ENCODE results near the gene SLCO2B1. TPM values are rescaled to one million over a fixed set of nuclear protein-coding genes. Genes with fewer than 3 reads are reported as not detected.

SLCO2B1 gene
- total RNA-seq, 1 donor from 2014 or later, result 2.6 TPM

DNA sequence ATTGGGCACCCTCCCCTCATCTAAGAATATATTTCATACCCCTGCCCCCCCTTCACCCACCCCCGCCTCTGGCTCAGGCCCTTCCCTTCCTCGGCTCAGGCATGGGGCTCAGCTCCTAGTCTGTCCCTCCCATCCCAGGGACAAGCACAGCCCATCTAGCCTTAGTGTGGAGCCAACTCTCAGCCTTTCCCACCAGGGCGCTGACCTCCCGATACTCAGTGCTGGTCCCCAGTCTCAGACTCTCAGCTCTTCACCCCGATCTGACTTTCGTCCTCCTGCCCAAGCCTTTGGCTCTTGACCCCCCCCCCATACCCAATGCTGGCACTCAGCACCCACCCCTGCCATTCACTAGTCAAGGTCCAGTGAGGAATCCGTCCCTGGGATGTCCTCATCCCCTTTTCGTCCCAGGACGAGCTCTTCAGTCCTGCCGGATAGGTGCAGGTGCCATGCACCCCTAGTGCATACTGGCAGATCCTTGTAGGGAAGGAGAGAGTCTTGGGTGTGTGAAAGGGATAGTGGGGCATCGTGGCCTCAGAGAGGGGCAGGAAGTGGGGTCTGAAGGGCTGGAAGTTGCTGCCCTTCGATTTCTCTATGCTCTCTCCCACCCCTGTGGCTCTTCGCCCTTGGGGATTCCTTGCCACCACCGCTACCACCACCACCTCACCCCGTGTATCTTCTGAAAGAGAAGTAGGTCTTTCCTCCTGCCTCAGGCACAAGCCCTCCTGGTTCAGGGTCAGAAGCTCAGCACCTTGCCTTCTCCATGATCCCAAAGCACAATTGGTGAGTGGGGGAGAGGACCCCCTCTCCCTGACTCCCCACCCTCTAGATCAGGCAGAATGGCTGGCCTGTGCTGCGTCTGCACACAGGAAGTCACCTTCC is 92.1 kb downstream of the SLCO2B1 start:
- Mint-ChIP-seq H3K27me3 (ENCODE audit: low read depth, unreplicated experiment) (peaks cover 64% of the 10 kb centered on the region), H3K27ac (ENCODE audit: unreplicated experiment) (no peak overlapping the region), H3K36me3 (ENCODE audit: low read depth, unreplicated experiment) (no peaks in the 10 kb centered on the region), H3K4me1 (ENCODE audit: low read depth, unreplicated experiment) (no peaks in the 10 kb centered on the region), H3K9me3 (ENCODE audit: unreplicated experiment) (no peaks in the 10 kb centered on the region), H3K4me3 (ENCODE audit: unreplicated experiment) (peak overlapping the region; percentile 79)
- Histone ChIP-seq H4K20me1 (ENCODE audit: insufficient read depth, low read length) (no peaks in the 10 kb centered on the region), H3K4me2 (ENCODE audit: low read length) (no peak overlapping the region), H3K36me3 (ENCODE audit: insufficient read depth, low read length) (no peaks in the 10 kb centered on the region), H3K9ac (ENCODE audit: low read length) (no peak overlapping the region), H3K4me1 (ENCODE audit: insufficient read depth, low read length) (peaks cover 3% of the 10 kb centered on the region), H3K4me3 (ENCODE audit: insufficient read depth, low read depth, low read length) (no peak overlapping the region), H3K27me3 (ENCODE audit: insufficient read depth, low read length) (peaks cover 52% of the 10 kb centered on the region), H3K27ac (ENCODE audit: low read depth, low read length) (no peak overlapping the region), H3K9me3 (ENCODE audit: insufficient read depth, low read depth, low read length) (no peaks in the 10 kb centered on the region), H2AFZ (ENCODE audit: low read depth, low read length) (no peak overlapping the region), H3K79me2 (ENCODE audit: insufficient read depth, low read length) (no peaks in the 10 kb centered on the region)
- DNase-seq (ENCODE audit: low read depth) (no peak), FAIRE-seq (no peak)
- TF ChIP-seq CTCF (IDR thresholded peaks at IDR 0.05; ENCODE audit: insufficient read depth, low read depth, low read length) (no peak), EZH2 (IDR thresholded peaks at IDR 0.05; ENCODE audit: insufficient read depth, low read length) (no peak)

GRCh38 chr11:75244052-75244814 is 93.3 kb downstream of the SLCO2B1 start:
- TF ChIP-seq EZH2 (IDR thresholded peaks at IDR 0.05; ENCODE audit: insufficient read depth, low read length), result no peak
- no peak for TF ChIP-seq CTCF (IDR thresholded peaks at IDR 0.05; ENCODE audit: insufficient read depth, low read depth, low read length)
- no peaks in the 10 kb centered on the region for H4K20me1 ChIP-seq (ENCODE audit: insufficient read depth, low read length)
- Mint-ChIP-seq H3K27me3 (ENCODE audit: low read depth, unreplicated experiment) (peaks cover 60% of the 10 kb centered on the region), H3K27ac (ENCODE audit: unreplicated experiment) (no peak overlapping the region), H3K4me1 (ENCODE audit: low read depth, unreplicated experiment) (no peaks in the 10 kb centered on the region), H3K36me3 (ENCODE audit: low read depth, unreplicated experiment) (no peaks in the 10 kb centered on the region), H3K9me3 (ENCODE audit: unreplicated experiment) (no peaks in the 10 kb centered on the region), H3K4me3 (ENCODE audit: unreplicated experiment) (no peak overlapping the region)
- no peaks in the 10 kb centered on the region for H3K79me2 ChIP-seq (ENCODE audit: insufficient read depth, low read length)
- no peak overlapping the region for H3K4me2 ChIP-seq (ENCODE audit: low read length)
- no peak overlapping the region for H2AFZ ChIP-seq (ENCODE audit: low read depth, low read length)
- H3K36me3 ChIP-seq (ENCODE audit: insufficient read depth, low read length), result no peaks in the 10 kb centered on the region
- no peaks in the 10 kb centered on the region for H3K9me3 ChIP-seq (ENCODE audit: insufficient read depth, low read depth, low read length)
- H3K9ac ChIP-seq (ENCODE audit: low read length), result no peak overlapping the region
- FAIRE-seq, result no peak
- DNase-seq (ENCODE audit: low read depth), result no peak
- H3K4me1 ChIP-seq (ENCODE audit: insufficient read depth, low read length), result peaks cover 3% of the 10 kb centered on the region
- peaks cover 48% of the 10 kb centered on the region for H3K27me3 ChIP-seq (ENCODE audit: insufficient read depth, low read length)
- no peak overlapping the region for H3K27ac ChIP-seq (ENCODE audit: low read depth, low read length)
- H3K4me3 ChIP-seq (ENCODE audit: insufficient read depth, low read depth, low read length), result no peak overlapping the region
